GM12891 (cell line): ENCODE measurements around the gene LIN28B.

ENCODE experiments used
- POLR2A ChIP-seq: IDR thresholded peaks from 2 replicates; pipeline ENCODE4 v1.6.1; 2011; ENCODE audit warnings: low read depth, low read length, control low read depth
- POLR2AphosphoS5 ChIP-seq: IDR thresholded peaks from 2 replicates; pipeline ENCODE4 v1.6.1; 2011; ENCODE audit warnings: low read depth, low read length, control low read depth
- TAF1 ChIP-seq: IDR thresholded peaks from 2 replicates; pipeline ENCODE4 v1.6.1; 2011; ENCODE audit warnings: low read depth, low read length, control low read depth

- TF ChIP-seq POLR2AphosphoS5, result no peak
- TF ChIP-seq POLR2A, result no peak
- TF ChIP-seq TAF1, result no peak
These were observed 81.4 kb downstream of the LIN28B start for GRCh38 chr6:105038259-105038658.
